HepG2 (cell line): ENCODE data around the gene RBM28.

Experiments used
- FOXA1 ChIP-seq, 2 experiments: fragments of 450-650 bp in 1 of 2; sonication (generic) in 1 of 2; formaldehyde crosslinking in 1 of 2; IDR thresholded peaks; 2 replicates each; pipeline versions ENCODE4 v1.4.0 to v1.6.1; 2016 to 2020; ENCODE audit warnings: missing genetic modification reagents in 1 of 2
- FOXK2 ChIP-seq: fragments of 450-650 bp; IDR thresholded peaks from 2 replicates; pipeline ENCODE4 v1.6.1; 2016
- GTF2F1 ChIP-seq: fragments of 150-350 bp; IDR thresholded peaks from 2 replicates; pipeline ENCODE4 v1.6.1; 2014; ENCODE audit warnings: low read length
- GZF1 ChIP-seq: sonication (generic); formaldehyde crosslinking; IDR thresholded peaks from 2 replicates; pipeline ENCODE4 v1.5.1; 2020; ENCODE audit warnings: mild to moderate bottlenecking, missing genetic modification reagents
- NAIF1 ChIP-seq: sonication (generic); formaldehyde crosslinking; IDR thresholded peaks from 2 replicates; pipeline ENCODE4 v1.5.0; 2020; ENCODE audit warnings: mild to moderate bottlenecking, missing genetic modification reagents, borderline replicate concordance
- PCBP2 ChIP-seq: fragments of 200-400 bp; formaldehyde crosslinking; optimal IDR thresholded peaks from 2 replicates; pipeline ENCODE3; 2018; ENCODE audit warnings: low read length, low read depth; ENCODE audit not compliant: poor library complexity, severe bottlenecking
- SP4 ChIP-seq: sonication (generic); formaldehyde crosslinking; IDR thresholded peaks from 2 replicates; pipeline ENCODE4 v1.8.1; 2023; ENCODE audit warnings: mild to moderate bottlenecking, missing genetic modification reagents
- TCF12 ChIP-seq, 2 experiments: fragments of 450-650 bp in 1 of 2; sonication (generic) in 1 of 2; formaldehyde crosslinking in 1 of 2; IDR thresholded peaks; 2 replicates each; pipeline versions ENCODE4 v1.6.1 to v1.8.0; 2017 to 2022; ENCODE audit warnings: antibody characterized with exemption in 1 of 2, mild to moderate bottlenecking in 1 of 2, missing genetic modification reagents in 1 of 2, moderate library complexity in 1 of 2
- ZBTB33 ChIP-seq: sonication (generic); formaldehyde crosslinking; IDR thresholded peaks from 2 replicates; pipeline ENCODE4 v1.4.0; 2020; ENCODE audit warnings: missing genetic modification reagents
- ZC3H4 ChIP-seq: sonication (generic); formaldehyde crosslinking; IDR thresholded peaks from 2 replicates; pipeline ENCODE4 v1.4.0; 2020; ENCODE audit warnings: missing genetic modification reagents, borderline replicate concordance
- ZNF224 ChIP-seq: sonication (generic); formaldehyde crosslinking; IDR thresholded peaks from 2 replicates; pipeline ENCODE4 v1.5.0; 2020; ENCODE audit warnings: mild to moderate bottlenecking, missing genetic modification reagents
- ZSCAN25 ChIP-seq: sonication (generic); formaldehyde crosslinking; IDR thresholded peaks from 2 replicates; pipeline ENCODE4 v1.8.0; 2022; ENCODE audit warnings: mild to moderate bottlenecking, missing genetic modification reagents
- TF ChIP-seq, protein P1 (sequence below): sonication (generic); formaldehyde crosslinking; IDR thresholded peaks from 2 replicates; pipeline ENCODE4 v1.4.0; 2020; ENCODE audit warnings: missing genetic modification reagents
- TF ChIP-seq, protein P2 (sequence below): sonication (generic); formaldehyde crosslinking; IDR thresholded peaks from 2 replicates; pipeline ENCODE4 v1.5.0; 2020; ENCODE audit warnings: mild to moderate bottlenecking, missing genetic modification reagents, moderate library complexity

DNA sequence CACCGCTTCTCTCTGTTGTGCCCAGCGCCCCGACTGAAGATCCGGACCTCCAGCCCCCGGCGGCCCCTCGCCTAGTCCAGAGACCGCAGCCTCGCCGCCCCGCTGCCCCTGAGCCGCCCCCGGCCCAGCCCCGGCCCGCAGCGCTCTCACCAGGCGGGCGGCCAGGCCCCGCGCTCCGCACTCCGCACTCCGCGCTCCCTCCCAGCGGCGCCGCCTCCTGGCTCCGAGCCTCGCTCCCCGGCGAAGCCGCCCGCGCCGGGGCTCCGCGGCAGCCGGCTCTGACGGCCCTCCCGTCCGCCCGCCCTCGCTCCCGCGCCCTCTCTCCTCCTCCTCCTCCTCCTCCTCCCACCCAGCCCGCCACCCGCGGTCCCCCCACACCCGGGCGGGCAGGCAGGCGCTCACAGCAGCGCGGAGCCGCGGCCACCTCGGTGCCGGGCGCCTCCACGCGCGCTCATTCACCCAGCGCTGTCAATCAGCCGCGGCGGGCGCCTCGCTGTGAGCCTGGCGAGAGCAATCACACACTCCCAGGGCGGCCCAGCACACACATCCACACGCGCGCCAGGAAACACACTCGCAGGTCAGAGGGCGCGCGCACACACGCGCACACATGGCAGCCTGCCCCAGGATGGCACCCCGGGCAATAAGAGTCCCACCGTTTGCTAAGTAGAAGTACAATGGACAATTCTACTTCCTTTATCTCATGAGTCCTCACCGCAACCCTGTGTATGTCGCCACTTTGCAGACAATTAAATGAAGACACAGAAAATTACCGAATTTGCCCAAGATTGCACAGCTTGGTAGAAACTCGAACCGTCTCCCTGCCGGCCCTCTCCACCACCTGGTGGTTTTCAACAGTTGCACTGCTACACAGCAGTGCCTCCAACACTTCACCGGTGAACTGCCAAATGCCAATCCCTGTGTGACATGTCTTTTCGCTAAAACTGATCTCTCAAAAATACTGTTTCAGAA, 18.0 kb upstream of the RBM28 start, which contains the start of gene PRRT4:
- no peak for TF ChIP-seq PCBP2
- no peak for TF ChIP-seq FOXK2
- no peak for TF ChIP-seq ZBTB33 (CRISPR knock-in tag)
- TF ChIP-seq, protein P1, sequence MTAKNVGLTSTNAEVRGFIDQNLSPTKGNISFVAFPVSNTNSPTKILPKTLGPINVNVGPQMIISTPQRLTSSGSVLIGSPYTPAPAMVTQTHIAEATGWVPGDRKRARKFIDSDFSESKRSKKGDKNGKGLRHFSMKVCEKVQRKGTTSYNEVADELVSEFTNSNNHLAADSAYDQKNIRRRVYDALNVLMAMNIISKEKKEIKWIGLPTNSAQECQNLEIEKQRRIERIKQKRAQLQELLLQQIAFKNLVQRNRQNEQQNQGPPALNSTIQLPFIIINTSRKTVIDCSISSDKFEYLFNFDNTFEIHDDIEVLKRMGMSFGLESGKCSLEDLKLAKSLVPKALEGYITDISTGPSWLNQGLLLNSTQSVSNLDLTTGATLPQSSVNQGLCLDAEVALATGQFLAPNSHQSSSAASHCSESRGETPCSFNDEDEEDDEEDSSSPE (CRISPR knock-in tag): no peak
- TF ChIP-seq, protein P2, sequence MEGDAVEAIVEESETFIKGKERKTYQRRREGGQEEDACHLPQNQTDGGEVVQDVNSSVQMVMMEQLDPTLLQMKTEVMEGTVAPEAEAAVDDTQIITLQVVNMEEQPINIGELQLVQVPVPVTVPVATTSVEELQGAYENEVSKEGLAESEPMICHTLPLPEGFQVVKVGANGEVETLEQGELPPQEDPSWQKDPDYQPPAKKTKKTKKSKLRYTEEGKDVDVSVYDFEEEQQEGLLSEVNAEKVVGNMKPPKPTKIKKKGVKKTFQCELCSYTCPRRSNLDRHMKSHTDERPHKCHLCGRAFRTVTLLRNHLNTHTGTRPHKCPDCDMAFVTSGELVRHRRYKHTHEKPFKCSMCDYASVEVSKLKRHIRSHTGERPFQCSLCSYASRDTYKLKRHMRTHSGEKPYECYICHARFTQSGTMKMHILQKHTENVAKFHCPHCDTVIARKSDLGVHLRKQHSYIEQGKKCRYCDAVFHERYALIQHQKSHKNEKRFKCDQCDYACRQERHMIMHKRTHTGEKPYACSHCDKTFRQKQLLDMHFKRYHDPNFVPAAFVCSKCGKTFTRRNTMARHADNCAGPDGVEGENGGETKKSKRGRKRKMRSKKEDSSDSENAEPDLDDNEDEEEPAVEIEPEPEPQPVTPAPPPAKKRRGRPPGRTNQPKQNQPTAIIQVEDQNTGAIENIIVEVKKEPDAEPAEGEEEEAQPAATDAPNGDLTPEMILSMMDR (CRISPR knock-in tag): no peak
- no peak for TF ChIP-seq ZNF224
- no peak for TF ChIP-seq FOXA1 (IDR thresholded peaks at IDR 0.05)
- TF ChIP-seq FOXA1 (CRISPR knock-in tag; IDR thresholded peaks at IDR 0.05): no peak
- TF ChIP-seq GTF2F1: no peak
- TF ChIP-seq GZF1: no peak
- no peak for TF ChIP-seq ZC3H4 (CRISPR knock-in tag)
- TF ChIP-seq SP4 (CRISPR knock-in tag): no peak
- TF ChIP-seq ZSCAN25 (CRISPR knock-in tag): no peak
- TF ChIP-seq TCF12 (IDR thresholded peaks at IDR 0.05): no peak
- no peak for TF ChIP-seq TCF12 (CRISPR knock-in tag; IDR thresholded peaks at IDR 0.05)
- TF ChIP-seq NAIF1 (CRISPR knock-in tag): no peak
